Measurements from ENCODE around the gene RPUSD3. TPM values are rescaled to one million over a fixed set of nuclear protein-coding genes. Genes with fewer than 3 reads are reported as not detected.

Gene RPUSD3
- total and polyA plus RNA-seq, 4 donors, result 14.4 to 22.7 (median 18.8) TPM

DNA sequence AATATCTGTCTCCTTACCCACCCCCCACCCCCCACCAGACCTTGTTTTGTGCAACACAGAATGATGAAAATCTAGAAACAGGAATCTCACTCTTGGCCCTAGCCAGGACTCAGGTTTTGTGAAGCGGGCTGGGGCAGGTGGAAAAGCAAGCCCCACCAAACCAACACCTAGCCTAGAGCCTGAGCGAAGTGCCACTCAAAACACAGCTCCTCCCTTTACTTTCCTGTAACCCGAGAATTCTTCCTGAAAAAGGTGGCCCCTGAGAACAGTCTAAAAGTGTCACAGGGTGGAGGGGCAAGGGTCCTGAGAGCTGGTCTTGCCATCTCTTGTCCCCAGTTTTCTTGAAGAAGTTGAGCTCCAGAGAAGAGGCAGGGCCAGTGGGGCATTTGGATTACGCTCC, 17.4 kb upstream of the RPUSD3 start:
- Histone ChIP-seq H3K27ac (ENCODE audit: low read depth in 1 of 2, low read length in 2 of 2) (no peak overlapping the region), H3K4me1 (ENCODE audit: control insufficient read depth in 4 of 4, insufficient read depth in 4 of 4, low read length in 3 of 4) (peaks cover 0 to 8% (median 3%) of the 10 kb centered on the region in 4 donors), H3K4me3 (ENCODE audit: low read depth in 1 of 3, low read length in 3 of 3) (no peak overlapping the region), H3K27me3 (ENCODE audit: control insufficient read depth in 4 of 4, insufficient read depth in 4 of 4, low read length in 3 of 4) (no peaks in the 10 kb centered on the region), H3K9ac (ENCODE audit: low read depth in 1 of 2, low read length in 2 of 2) (no peak overlapping the region), H3K36me3 (ENCODE audit: control insufficient read depth in 4 of 4, insufficient read depth in 3 of 4, low read depth in 1 of 4, low read length in 3 of 4) (no peaks in the 10 kb centered on the region), H3K9me3 (ENCODE audit: control insufficient read depth in 4 of 4, low read length in 3 of 4) (no peaks in the 10 kb centered on the region)
- DNase-seq (ENCODE audit: low spot score), result no peak
- TF ChIP-seq FOXA2 (IDR thresholded peaks at IDR 0.05), result no peak
- TF ChIP-seq, protein P1, sequence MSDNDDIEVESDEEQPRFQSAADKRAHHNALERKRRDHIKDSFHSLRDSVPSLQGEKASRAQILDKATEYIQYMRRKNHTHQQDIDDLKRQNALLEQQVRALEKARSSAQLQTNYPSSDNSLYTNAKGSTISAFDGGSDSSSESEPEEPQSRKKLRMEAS (IDR thresholded peaks at IDR 0.05), result no peak
- TF ChIP-seq YY1 (IDR thresholded peaks at IDR 0.05), result no peak
- TF ChIP-seq, protein P2, sequence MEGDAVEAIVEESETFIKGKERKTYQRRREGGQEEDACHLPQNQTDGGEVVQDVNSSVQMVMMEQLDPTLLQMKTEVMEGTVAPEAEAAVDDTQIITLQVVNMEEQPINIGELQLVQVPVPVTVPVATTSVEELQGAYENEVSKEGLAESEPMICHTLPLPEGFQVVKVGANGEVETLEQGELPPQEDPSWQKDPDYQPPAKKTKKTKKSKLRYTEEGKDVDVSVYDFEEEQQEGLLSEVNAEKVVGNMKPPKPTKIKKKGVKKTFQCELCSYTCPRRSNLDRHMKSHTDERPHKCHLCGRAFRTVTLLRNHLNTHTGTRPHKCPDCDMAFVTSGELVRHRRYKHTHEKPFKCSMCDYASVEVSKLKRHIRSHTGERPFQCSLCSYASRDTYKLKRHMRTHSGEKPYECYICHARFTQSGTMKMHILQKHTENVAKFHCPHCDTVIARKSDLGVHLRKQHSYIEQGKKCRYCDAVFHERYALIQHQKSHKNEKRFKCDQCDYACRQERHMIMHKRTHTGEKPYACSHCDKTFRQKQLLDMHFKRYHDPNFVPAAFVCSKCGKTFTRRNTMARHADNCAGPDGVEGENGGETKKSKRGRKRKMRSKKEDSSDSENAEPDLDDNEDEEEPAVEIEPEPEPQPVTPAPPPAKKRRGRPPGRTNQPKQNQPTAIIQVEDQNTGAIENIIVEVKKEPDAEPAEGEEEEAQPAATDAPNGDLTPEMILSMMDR (IDR thresholded peaks at IDR 0.05; ENCODE audit: low read depth, low read length, missing input control), result no peak
- TF ChIP-seq RXRA (IDR thresholded peaks at IDR 0.05), result no peak
- TF ChIP-seq GABPA (IDR thresholded peaks at IDR 0.05 in 1 of 2, conservative IDR thresholded peaks at IDR 0.05 in 1 of 2), result no peak
- TF ChIP-seq HNF4A (conservative IDR thresholded peaks at IDR 0.05), result no peak
- no peak for TF ChIP-seq HNF4G (IDR thresholded peaks at IDR 0.05)
- TF ChIP-seq, protein P3, sequence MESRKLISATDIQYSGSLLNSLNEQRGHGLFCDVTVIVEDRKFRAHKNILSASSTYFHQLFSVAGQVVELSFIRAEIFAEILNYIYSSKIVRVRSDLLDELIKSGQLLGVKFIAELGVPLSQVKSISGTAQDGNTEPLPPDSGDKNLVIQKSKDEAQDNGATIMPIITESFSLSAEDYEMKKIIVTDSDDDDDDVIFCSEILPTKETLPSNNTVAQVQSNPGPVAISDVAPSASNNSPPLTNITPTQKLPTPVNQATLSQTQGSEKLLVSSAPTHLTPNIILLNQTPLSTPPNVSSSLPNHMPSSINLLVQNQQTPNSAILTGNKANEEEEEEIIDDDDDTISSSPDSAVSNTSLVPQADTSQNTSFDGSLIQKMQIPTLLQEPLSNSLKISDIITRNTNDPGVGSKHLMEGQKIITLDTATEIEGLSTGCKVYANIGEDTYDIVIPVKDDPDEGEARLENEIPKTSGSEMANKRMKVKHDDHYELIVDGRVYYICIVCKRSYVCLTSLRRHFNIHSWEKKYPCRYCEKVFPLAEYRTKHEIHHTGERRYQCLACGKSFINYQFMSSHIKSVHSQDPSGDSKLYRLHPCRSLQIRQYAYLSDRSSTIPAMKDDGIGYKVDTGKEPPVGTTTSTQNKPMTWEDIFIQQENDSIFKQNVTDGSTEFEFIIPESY (IDR thresholded peaks at IDR 0.05), result no peak
- TF ChIP-seq EGR1 (IDR thresholded peaks at IDR 0.05; ENCODE audit: low read depth in 2 of 2), result no peak
- TF ChIP-seq, protein P4, sequence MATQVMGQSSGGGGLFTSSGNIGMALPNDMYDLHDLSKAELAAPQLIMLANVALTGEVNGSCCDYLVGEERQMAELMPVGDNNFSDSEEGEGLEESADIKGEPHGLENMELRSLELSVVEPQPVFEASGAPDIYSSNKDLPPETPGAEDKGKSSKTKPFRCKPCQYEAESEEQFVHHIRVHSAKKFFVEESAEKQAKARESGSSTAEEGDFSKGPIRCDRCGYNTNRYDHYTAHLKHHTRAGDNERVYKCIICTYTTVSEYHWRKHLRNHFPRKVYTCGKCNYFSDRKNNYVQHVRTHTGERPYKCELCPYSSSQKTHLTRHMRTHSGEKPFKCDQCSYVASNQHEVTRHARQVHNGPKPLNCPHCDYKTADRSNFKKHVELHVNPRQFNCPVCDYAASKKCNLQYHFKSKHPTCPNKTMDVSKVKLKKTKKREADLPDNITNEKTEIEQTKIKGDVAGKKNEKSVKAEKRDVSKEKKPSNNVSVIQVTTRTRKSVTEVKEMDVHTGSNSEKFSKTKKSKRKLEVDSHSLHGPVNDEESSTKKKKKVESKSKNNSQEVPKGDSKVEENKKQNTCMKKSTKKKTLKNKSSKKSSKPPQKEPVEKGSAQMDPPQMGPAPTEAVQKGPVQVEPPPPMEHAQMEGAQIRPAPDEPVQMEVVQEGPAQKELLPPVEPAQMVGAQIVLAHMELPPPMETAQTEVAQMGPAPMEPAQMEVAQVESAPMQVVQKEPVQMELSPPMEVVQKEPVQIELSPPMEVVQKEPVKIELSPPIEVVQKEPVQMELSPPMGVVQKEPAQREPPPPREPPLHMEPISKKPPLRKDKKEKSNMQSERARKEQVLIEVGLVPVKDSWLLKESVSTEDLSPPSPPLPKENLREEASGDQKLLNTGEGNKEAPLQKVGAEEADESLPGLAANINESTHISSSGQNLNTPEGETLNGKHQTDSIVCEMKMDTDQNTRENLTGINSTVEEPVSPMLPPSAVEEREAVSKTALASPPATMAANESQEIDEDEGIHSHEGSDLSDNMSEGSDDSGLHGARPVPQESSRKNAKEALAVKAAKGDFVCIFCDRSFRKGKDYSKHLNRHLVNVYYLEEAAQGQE (IDR thresholded peaks at IDR 0.05), result no peak
- no peak for TF ChIP-seq NR2F2 (IDR thresholded peaks at IDR 0.05)
- no peak for TF ChIP-seq SP1 (IDR thresholded peaks at IDR 0.05)
- no peak for TF ChIP-seq TAF1 (conservative IDR thresholded peaks at IDR 0.05)
- no peak for TF ChIP-seq RAD21 (IDR thresholded peaks at IDR 0.05)
- WGBS, result 94% methylated on average over 4 of the region's 4 CpGs

DNA sequence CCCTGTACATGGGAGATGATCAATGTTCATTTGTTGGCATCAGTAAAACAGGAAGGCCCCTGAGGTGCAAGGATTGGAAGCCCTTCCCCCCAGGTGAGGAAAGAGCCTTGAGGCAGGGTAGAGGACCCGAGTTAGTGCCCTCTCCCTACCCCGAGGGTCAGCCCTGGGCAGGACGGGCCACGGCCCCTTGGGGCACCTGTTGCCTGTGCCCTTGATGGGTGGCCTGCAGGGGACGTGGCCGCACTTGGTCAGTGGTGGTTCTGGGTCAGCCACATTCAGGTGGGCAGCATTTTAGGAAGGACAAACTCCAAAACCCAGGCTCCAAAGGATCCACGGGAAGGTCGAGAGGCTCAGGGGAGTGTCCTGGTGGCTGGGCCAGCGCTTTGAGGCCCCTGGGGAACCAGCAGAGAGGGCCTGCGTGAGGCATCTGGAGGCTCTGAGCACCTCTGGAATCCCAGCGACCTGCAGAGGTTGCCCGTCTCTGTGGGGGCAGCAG, 15.8 kb upstream of the RPUSD3 start:
- no peak overlapping the region for H3K4me3 ChIP-seq (ENCODE audit: low read depth in 1 of 3, low read length in 3 of 3)
- TF ChIP-seq, protein P2 (IDR thresholded peaks at IDR 0.05; ENCODE audit: low read depth, low read length, missing input control), result no peak
- TF ChIP-seq, protein P4 (IDR thresholded peaks at IDR 0.05), result no peak
- TF ChIP-seq YY1 (IDR thresholded peaks at IDR 0.05) (no peak), FOXA1 (IDR thresholded peaks at IDR 0.05) (no peak), RXRA (IDR thresholded peaks at IDR 0.05) (no peak), EGR1 (IDR thresholded peaks at IDR 0.05; ENCODE audit: low read depth in 2 of 2) (no peak), SP1 (IDR thresholded peaks at IDR 0.05) (no peak)

More for the DNA sequence above, 15.8 kb upstream of the RPUSD3 start:
- Histone ChIP-seq H3K27ac (ENCODE audit: low read depth in 1 of 2, low read length in 2 of 2) (no peak overlapping the region), H3K36me3 (ENCODE audit: control insufficient read depth in 4 of 4, insufficient read depth in 3 of 4, low read depth in 1 of 4, low read length in 3 of 4) (no peaks in the 10 kb centered on the region), H3K9me3 (ENCODE audit: control insufficient read depth in 4 of 4, low read length in 3 of 4) (no peaks in the 10 kb centered on the region), H3K4me1 (ENCODE audit: control insufficient read depth in 4 of 4, insufficient read depth in 4 of 4, low read length in 3 of 4) (peaks cover 0 to 8% (median 3%) of the 10 kb centered on the region in 4 donors), H3K27me3 (ENCODE audit: control insufficient read depth in 4 of 4, insufficient read depth in 4 of 4, low read length in 3 of 4) (no peaks in the 10 kb centered on the region), H3K9ac (ENCODE audit: low read depth in 1 of 2, low read length in 2 of 2) (no peak overlapping the region)
- 91% methylated on average over 12 of the region's 12 CpGs for WGBS
- no peak for DNase-seq (ENCODE audit: low spot score)
